ENCODE results near the gene HOXC4.
"Not testable (repeated sequence)": the region's sequence is repeated elsewhere in the genome, so short reads cannot be mapped to it uniquely, and the experiment has no call there.

DNA sequence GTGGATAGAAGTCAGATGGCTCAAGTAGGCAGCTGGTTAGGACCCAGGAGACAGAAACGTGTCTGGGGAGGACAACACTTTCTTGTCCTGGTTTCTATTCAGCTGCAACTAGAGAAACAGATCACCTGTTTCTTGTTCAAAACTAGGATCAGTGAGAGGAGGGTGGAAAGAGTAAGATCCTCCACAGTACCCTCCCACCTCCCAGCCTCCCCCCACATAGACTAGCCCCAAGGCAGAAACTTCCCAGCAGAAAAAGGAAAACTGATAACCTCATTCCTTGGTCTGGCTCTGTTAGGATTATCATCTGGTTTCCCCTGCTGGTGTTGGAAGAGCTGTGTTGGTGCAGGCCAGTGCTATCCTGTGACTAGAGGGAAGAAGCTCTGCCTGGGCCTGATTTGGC lies 50.2 kb downstream of the HOXC4 start:
- TF ChIP-seq ZSCAN16 (tag by site-specific recombination; IDR thresholded peaks at IDR 0.05); ZNF473 (tag by site-specific recombination; IDR thresholded peaks at IDR 0.05); ZNF792 (tag by site-specific recombination; IDR thresholded peaks at IDR 0.05); PRDM1 (tag by site-specific recombination; IDR thresholded peaks at IDR 0.05); ZFP3 (tag by site-specific recombination; IDR thresholded peaks at IDR 0.05; ENCODE audit: low read depth); ZNF274 (IDR thresholded peaks at IDR 0.05; ENCODE audit: low read length); ZNF274 (tag by site-specific recombination; IDR thresholded peaks at IDR 0.05; ENCODE audit: borderline replicate concordance): not testable (repeated sequence)

All from HEK293 (cell line).